ENCODE measurements around the gene SNAP47. TPM values are rescaled to one million over a fixed set of nuclear protein-coding genes. Genes with fewer than 3 reads are reported as not detected.

Gene SNAP47
- polyA plus RNA-seq, 2 of the 4 experiments (the other 2 are of a cell fraction), result 29.6 to 39.5 TPM

GRCh38 chr1:227824204-227824603 is 89.0 kb downstream of the SNAP47 start:
- DNase-seq (ENCODE audit: low read depth in 1 of 2, low spot score in 1 of 2), result no peak
- Histone ChIP-seq H3K4me2 (no peak overlapping the region), H3K4me1 (no peaks in the 10 kb centered on the region), H3K9me3 (peaks cover 21% of the 10 kb centered on the region; the same call in 2 of the 3 replicates), H3K27ac (no peak overlapping the region), H3K4me3 (no peak overlapping the region)
- no peak for FAIRE-seq
- ATAC-seq, result no peak
- ChIA-PET CTCF (interaction anchor here (1.1 to 2.4 kb wide), 2 partner anchors 14 to 19 kb away, joined by 3 to 5 read pairs; no protein-coding TSS in a partner anchor), POLR2A (no interaction called here)
- WGBS (ENCODE audit: missing lambda C conversion rate), result 0% methylated on average over 2 of the region's 2 CpGs
- TF ChIP-seq RAD21 (conservative IDR thresholded peaks at IDR 0.05 in 1 of 2, IDR thresholded peaks at IDR 0.05 in 1 of 2) (no peak), HOXA7 (CRISPR knock-in tag; IDR thresholded peaks at IDR 0.05) (no peak), BHLHE40 (IDR thresholded peaks at IDR 0.05; ENCODE audit: low read depth, low read length) (no peak), HEYL (CRISPR knock-in tag; IDR thresholded peaks at IDR 0.05) (no peak), TP53 (CRISPR knock-in tag; IDR thresholded peaks at IDR 0.05) (no peak), EHMT2 (IDR thresholded peaks at IDR 0.05; ENCODE audit: low read depth) (no peak), MAZ (IDR thresholded peaks at IDR 0.05; ENCODE audit: borderline replicate concordance, low read depth, low read length) (no peak), CEBPB (IDR thresholded peaks at IDR 0.05) (no peak), BCL3 (IDR thresholded peaks at IDR 0.05) (no peak)

- Histone ChIP-seq H3K4me2 (no peak overlapping the region), H3K4me3 (no peak overlapping the region), H3K27ac (no peak overlapping the region), H3K4me1 (no peaks in the 10 kb centered on the region), H3K9me3 (peaks cover 13% of the 10 kb centered on the region; the same call in 2 of the 3 replicates)
- no peak for FAIRE-seq
- TF ChIP-seq HOXA7 (CRISPR knock-in tag; IDR thresholded peaks at IDR 0.05), result no peak
- TF ChIP-seq JUNB (IDR thresholded peaks at IDR 0.05), result no peak
- no peak for TF ChIP-seq EHMT2 (IDR thresholded peaks at IDR 0.05; ENCODE audit: low read depth)
- no peak for TF ChIP-seq ZSCAN20 (CRISPR knock-in tag; IDR thresholded peaks at IDR 0.05)
- 46% methylated on average over 3 of the region's 3 CpGs for WGBS (ENCODE audit: missing lambda C conversion rate)
- ChIA-PET CTCF (interaction anchor here (0.6 kb wide), 1 partner anchor 258 kb away, joined by 3 read pairs; no protein-coding TSS in a partner anchor), POLR2A (no interaction called here)
- no peak for DNase-seq (ENCODE audit: low read depth in 1 of 2, low spot score in 1 of 2)
- no peak for ATAC-seq
Measured at GRCh38 chr1:227828786-227829185, 93.6 kb downstream of the SNAP47 start.

Other genes starting within 250 kb of the SNAP47 start
- gene ZNF678, start 171.9 kb upstream of the SNAP47 start, polyA plus RNA-seq (2011; rRNA removed), result 6.5 and 6.9 TPM in 2 replicates
- gene ZNF678, start 171.9 kb upstream of the SNAP47 start, polyA plus RNA-seq (2017; fragmentation: RNase III; extraction: RNeasy Plus Mini Kit Qiagen cat#74134 plus additional on column Dnase treatment), result 2.9 to 3.5 TPM (median 3.2 TPM) in 3 replicates
- gene JMJD4, start 133 bp upstream of the SNAP47 start, polyA plus RNA-seq (2011; rRNA removed), result 21.2 and 23.7 TPM in 2 replicates
- gene JMJD4, start 133 bp upstream of the SNAP47 start, polyA plus RNA-seq (2017; fragmentation: RNase III; extraction: RNeasy Plus Mini Kit Qiagen cat#74134 plus additional on column Dnase treatment), result 18.8 to 19.8 TPM (median 19.4 TPM) in 3 replicates
- not detected in 2 replicates for gene PRSS38, start 80.2 kb downstream of the SNAP47 start, polyA plus RNA-seq (2011; rRNA removed)
- not detected in 3 replicates for gene PRSS38, start 80.2 kb downstream of the SNAP47 start, polyA plus RNA-seq (2017; fragmentation: RNase III; extraction: RNeasy Plus Mini Kit Qiagen cat#74134 plus additional on column Dnase treatment)
- gene WNT9A, start 212.5 kb downstream of the SNAP47 start, polyA plus RNA-seq (2011; rRNA removed), result 0.75 and 0.86 TPM in 2 replicates
- 1.2 TPM in 3 replicates for gene WNT9A, start 212.5 kb downstream of the SNAP47 start, polyA plus RNA-seq (2017; fragmentation: RNase III; extraction: RNeasy Plus Mini Kit Qiagen cat#74134 plus additional on column Dnase treatment)